Effector CD4-positive, alpha-beta T cell (primary cell): ENCODE measurements around the gene KCNH1.

ENCODE experiments used
- DNase-seq: peaks from one replicate; pipeline ENCODE4 v3.0.0-alpha.2; 2020

The KCNH1 gene

GRCh38 chr1:210629276-210629675, 504.7 kb downstream of the KCNH1 start:
- DNase-seq, result no peak

- no peak for DNase-seq
These were observed 506.2 kb downstream of the KCNH1 start for GRCh38 chr1:210627755-210628154.
